ENCODE data around the gene PCGF3.
"Not testable (repeated sequence)": the region's sequence is repeated elsewhere in the genome, so short reads cannot be mapped to it uniquely, and the experiment has no call there.

The PCGF3 gene

GRCh38 chr4:663438-664428 is 41.9 kb upstream of the PCGF3 start:
- no peak for TF ChIP-seq GATA1 (IDR thresholded peaks at IDR 0.05; ENCODE audit: low read depth, low read length)
- TF ChIP-seq POLR2A (IDR thresholded peaks at IDR 0.05; ENCODE audit: low read length), result peak; percentile 42
- peak; percentile 64 to 72 for DNase-seq

GRCh38 chr4:664713-665231 is 40.9 kb upstream of the PCGF3 start:
- TF ChIP-seq GATA1 (IDR thresholded peaks at IDR 0.05; ENCODE audit: low read depth, low read length) (no peak), POLR2A (IDR thresholded peaks at IDR 0.05; ENCODE audit: low read length) (no peak)
- DNase-seq, result no peak

DNA sequence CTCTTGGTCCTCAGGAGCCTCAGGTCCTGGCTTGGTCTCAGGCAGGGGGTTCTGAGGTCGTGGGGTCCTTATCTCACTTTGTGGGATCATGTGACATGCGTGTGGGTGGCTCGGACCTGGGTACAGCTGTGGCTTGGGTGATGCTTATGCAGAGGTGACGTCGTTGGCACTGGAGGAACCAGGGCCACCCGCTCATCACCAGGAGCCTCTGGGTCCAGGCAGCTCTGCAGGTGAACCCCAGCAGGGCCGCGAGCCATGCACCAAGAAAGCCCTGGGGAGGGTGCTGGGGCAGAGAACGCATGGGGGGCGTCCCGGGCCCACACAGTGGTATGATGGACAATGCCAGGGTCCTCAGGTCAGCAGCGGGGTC is 40.3 kb upstream of the PCGF3 start:
- TF ChIP-seq GATA1 (IDR thresholded peaks at IDR 0.05; ENCODE audit: low read depth, low read length), result no peak
- no peak for TF ChIP-seq POLR2A (IDR thresholded peaks at IDR 0.05; ENCODE audit: low read length)
- no peak for DNase-seq

DNA sequence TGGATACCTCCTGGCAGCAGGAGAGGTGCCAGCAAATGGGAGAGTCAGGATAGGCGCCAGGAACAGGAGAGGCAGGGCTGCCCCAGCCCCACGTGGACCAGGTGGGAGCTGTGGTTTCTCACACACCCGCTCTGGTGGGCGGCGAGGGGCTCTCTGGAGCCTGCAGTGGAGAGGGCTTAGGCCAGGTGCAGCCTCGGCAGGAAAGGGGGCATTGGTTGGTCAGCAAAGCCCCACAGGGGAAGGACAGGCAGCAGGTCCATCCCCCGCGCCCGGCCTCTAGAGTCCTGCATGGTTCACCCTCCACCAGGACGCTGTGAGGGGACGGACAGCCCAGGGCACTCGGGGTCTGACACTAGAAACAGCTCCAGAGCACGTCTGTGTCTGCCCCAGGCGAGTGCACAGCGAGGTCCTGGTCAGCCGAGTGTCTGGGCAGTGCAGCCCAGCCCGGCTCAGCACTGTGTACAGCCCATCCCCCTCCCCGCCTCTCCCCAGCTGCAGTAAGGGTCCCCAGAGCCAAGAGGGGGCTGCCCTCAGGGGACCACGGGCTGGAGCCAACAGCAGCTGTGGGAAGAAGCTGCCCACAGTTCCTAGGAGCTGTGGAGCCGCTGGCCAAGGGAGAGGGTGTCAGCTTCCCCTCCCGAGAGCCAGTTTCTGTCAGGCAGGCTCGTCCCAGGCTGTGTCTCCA is 39.7 kb upstream of the PCGF3 start:
- DNase-seq, result no peak
- TF ChIP-seq POLR2A (IDR thresholded peaks at IDR 0.05; ENCODE audit: low read length) (no peak), GATA1 (IDR thresholded peaks at IDR 0.05; ENCODE audit: low read depth, low read length) (no peak)

DNA sequence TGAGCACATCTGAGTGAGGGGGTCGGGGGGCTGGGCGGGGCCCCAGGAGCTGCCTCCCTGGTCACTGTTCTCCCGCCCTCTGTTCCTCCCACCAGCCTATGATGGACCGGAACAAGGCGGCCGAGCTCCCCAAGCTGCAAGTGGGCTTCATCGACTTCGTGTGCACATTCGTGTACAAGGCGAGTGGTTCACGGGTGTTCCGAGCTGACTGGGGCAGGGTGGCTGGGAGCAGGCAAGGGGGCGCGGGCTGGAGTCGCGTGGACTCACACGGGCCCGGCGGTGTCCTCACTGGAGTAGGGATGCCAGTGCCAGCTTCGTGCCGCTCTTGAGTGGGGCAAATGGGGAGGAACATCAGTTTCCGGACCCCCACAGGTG is 39.2 kb upstream of the PCGF3 start:
- DNase-seq, result no peak
- TF ChIP-seq POLR2A (IDR thresholded peaks at IDR 0.05; ENCODE audit: low read length) (no peak), GATA1 (IDR thresholded peaks at IDR 0.05; ENCODE audit: low read depth, low read length) (no peak)

DNA sequence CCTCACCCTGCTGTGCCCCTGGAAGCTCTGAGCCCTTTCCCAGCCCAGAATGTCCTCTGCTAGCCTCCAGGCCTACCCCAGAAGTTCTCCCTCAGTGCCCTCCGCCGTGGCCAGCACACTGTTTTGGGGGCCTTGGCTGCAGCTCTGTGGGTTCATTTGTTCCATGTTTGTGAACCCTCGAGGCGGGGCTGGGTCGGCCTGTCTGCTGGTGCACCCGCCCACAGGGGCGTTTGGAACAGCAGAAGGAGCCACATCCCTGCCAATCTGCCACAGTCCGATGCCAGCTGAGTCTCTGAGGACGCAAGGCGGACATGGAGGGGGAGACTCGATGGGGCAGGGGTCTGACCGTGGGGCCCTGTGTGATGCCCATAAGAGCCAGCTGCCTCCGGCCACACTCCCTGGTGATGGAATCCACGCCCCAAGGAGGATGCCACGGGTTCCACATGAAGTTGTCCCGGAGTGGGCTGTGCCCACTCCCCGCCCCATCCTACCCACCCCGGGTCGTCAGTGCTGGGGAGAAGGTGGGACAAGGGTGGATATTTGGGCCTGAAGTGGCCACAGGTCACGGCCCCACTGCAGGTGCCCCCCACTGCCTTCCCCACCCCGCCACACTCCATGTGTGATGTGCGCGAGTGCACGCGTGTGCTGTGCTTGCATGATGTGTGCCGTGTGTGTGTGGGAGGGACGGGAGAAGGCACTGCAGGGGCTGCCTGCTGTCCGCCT is 38.6 kb upstream of the PCGF3 start:
- DNase-seq, result no peak
- TF ChIP-seq POLR2A (IDR thresholded peaks at IDR 0.05; ENCODE audit: low read length), result no peak

GRCh38 chr4:667545-667925 is 38.1 kb upstream of the PCGF3 start:
- DNase-seq, result no peak
- TF ChIP-seq GATA1 (IDR thresholded peaks at IDR 0.05; ENCODE audit: low read depth, low read length), result no peak
- TF ChIP-seq POLR2A (IDR thresholded peaks at IDR 0.05; ENCODE audit: low read length), result no peak

- DNase-seq, result not testable (repeated sequence)
These were observed 37.4 kb upstream of the PCGF3 start for GRCh38 chr4:668219-668618.

GRCh38 chr4:669806-670559 is 35.6 kb upstream of the PCGF3 start:
- TF ChIP-seq POLR2A (IDR thresholded peaks at IDR 0.05; ENCODE audit: low read length), result peak; percentile 16
- DNase-seq, result not testable (repeated sequence)

DNA sequence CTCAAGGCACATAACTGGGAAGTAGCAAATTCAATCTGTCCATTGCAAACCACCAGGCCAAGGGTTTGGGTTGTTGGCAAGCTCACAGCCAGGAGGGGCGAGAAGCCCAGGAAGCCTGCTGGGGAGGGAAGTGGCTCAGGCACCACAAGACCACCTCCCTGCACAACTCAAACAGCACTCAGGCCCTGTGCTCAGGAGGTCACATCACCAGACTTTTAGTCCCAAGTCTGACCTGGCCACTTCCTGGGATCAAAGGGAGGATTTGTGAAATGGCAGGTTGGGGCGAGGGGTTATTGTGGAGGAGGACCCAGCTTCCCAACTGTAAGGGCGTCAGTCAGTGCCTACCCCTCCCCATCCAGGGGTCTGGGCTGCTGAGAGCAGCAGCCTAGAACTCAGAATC is 33.9 kb upstream of the PCGF3 start:
- no peak for TF ChIP-seq GATA1 (IDR thresholded peaks at IDR 0.05; ENCODE audit: low read depth, low read length)
- no peak for TF ChIP-seq POLR2A (IDR thresholded peaks at IDR 0.05; ENCODE audit: low read length)

GRCh38 chr4:673349-674091 is 32.1 kb upstream of the PCGF3 start:
- peak; percentile 65 to 66 for DNase-seq
- TF ChIP-seq GATA1 (IDR thresholded peaks at IDR 0.05; ENCODE audit: low read depth, low read length), result no peak
- TF ChIP-seq POLR2A (IDR thresholded peaks at IDR 0.05; ENCODE audit: low read length), result no peak

More for the DNA sequence above, 33.9 kb upstream of the PCGF3 start:
- DNase-seq, result no peak

- DNase-seq, result peak; percentile 97 to 98
- TF ChIP-seq POLR2A (IDR thresholded peaks at IDR 0.05; ENCODE audit: low read length), result peak; percentile 86
- TF ChIP-seq GATA1 (IDR thresholded peaks at IDR 0.05; ENCODE audit: low read depth, low read length), result no peak
These were observed 31.2 kb upstream of the PCGF3 start, which contains the start of the genes ATP5ME and MYL5 for GRCh38 chr4:674172-675035. ATP5ME (minus strand) TSS chr4:674276; CDS start chr4:674247, 29 bp downstream. MYL5 (plus strand) TSS chr4:674542; CDS start chr4:678027, 3,485 bp downstream.

Data from erythroblast (primary cell).